ENCODE results near the gene DGUOK. TPM values are rescaled to one million over a fixed set of nuclear protein-coding genes. Genes with fewer than 3 reads are reported as not detected.

DGUOK gene
- total and polyA plus RNA-seq, 2 of the 4 experiments (the other 2 are of a cell fraction) = 66.3 to 111 TPM

GRCh38 chr2:73919596-73920228, 7.0 kb upstream of the DGUOK start:
- Histone ChIP-seq H4K5ac (ENCODE audit: low read depth, low read length) (no peak overlapping the region), H3K4me1 (ENCODE audit: control insufficient read depth, insufficient read depth, low read length) (no peaks in the 10 kb centered on the region), H3K23ac (ENCODE audit: low read depth, low read length) (no peak overlapping the region), H3K9me3 (ENCODE audit: control insufficient read depth, insufficient read depth, low read length) (no peaks in the 10 kb centered on the region), H3K18ac (ENCODE audit: low read depth, low read length) (no peak overlapping the region), H2AK5ac (ENCODE audit: low read depth, low read length) (no peak overlapping the region), H2BK20ac (ENCODE audit: low read depth, low read length) (no peak overlapping the region), H3K9ac (ENCODE audit: low read depth, low read length) (no peak overlapping the region), H3K9me1 (ENCODE audit: insufficient read depth, low read length) (no peaks in the 10 kb centered on the region; the same call in 1 of the 2 replicates), H3K4me2 (ENCODE audit: low read depth, low read length) (no peak overlapping the region), H2BK15ac (ENCODE audit: low read depth, low read length) (no peak overlapping the region), H4K91ac (ENCODE audit: insufficient read depth, low read depth, low read length) (no peak overlapping the region), H3K27ac (ENCODE audit: insufficient read depth, low read length) (no peak overlapping the region), H3K79me1 (ENCODE audit: low read depth in 1 of 2, low read length in 2 of 2) (no peaks in the 10 kb centered on the region; a peak in 2 of 4 replicates), H3K36me3 (ENCODE audit: control insufficient read depth, insufficient read depth, low read length) (peaks cover 43% of the 10 kb centered on the region), H2AK9ac (replicated peaks; ENCODE audit: low read depth, low read length, poor library complexity) (no peak overlapping the region), H4K20me1 (ENCODE audit: insufficient read depth, low read length) (peaks cover 30% of the 10 kb centered on the region), H3K4ac (ENCODE audit: low read depth, low read length) (no peak overlapping the region), H2BK5ac (ENCODE audit: low read depth, low read length, poor library complexity, severe bottlenecking) (no peak overlapping the region), H2AFZ (replicated peaks; ENCODE audit: low read length, poor library complexity) (no peak overlapping the region), H3K27me3 (ENCODE audit: control insufficient read depth, insufficient read depth, low read length) (no peaks in the 10 kb centered on the region), H2BK120ac (ENCODE audit: low read depth, low read length) (no peak overlapping the region), H3K14ac (replicated peaks; ENCODE audit: low read depth, low read length) (no peak overlapping the region), H3K56ac (ENCODE audit: extremely low read depth, insufficient read depth, low read length) (no peak overlapping the region), H4K8ac (ENCODE audit: low read depth in 2 of 2, low read length in 2 of 2) (no peak overlapping the region), H3K4me3 (ENCODE audit: insufficient read depth, low read depth, low read length) (no peak overlapping the region)
- in situ Hi-C loops (cut with MboI; ENCODE audit: low sequenced_read_pairs) (loop anchor here (10.0 kb wide), 1 partner anchor 225 kb away; the partner anchor contains the start of gene BOLA3), dilution Hi-C loops (cut with HindIII; ENCODE audit: low sequenced_read_pairs, unreplicated experiment) (no loop called here), intact Hi-C loops (cut with micrococcal nuclease) (loop anchor here (10.0 kb wide), 1 partner anchor 475 kb away; no protein-coding TSS in a partner anchor)
- WGBS, 2 experiments (ENCODE audit: extremely low coverage in 2 of 2, insufficient read length in 1 of 2) = no CpG with 5 or more reads among the region's 7 CpGs
- BruUV-seq (replicated peaks) = no TSS peak
- ChIA-PET CTCF (no interaction called here), POLR2A (ENCODE audit: unreplicated experiment) (no interaction called here)
- TF ChIP-seq MAFK (IDR thresholded peaks at IDR 0.05; ENCODE audit: low read depth, low read length) = no peak
- no peak for TF ChIP-seq MAZ (IDR thresholded peaks at IDR 0.05; ENCODE audit: borderline replicate concordance, low read depth, low read length)
- no peak for TF ChIP-seq RCOR1 (IDR thresholded peaks at IDR 0.05; ENCODE audit: insufficient replicate concordance, low read length)
- no peak for TF ChIP-seq BHLHE40 (IDR thresholded peaks at IDR 0.05; ENCODE audit: low read depth, low read length)
- no peak for TF ChIP-seq SMC3 (IDR thresholded peaks at IDR 0.05; ENCODE audit: low read depth, low read length)
- no peak for TF ChIP-seq CEBPB (IDR thresholded peaks at IDR 0.05; ENCODE audit: low read depth, low read length)
- no peak for TF ChIP-seq POLR2A (IDR thresholded peaks at IDR 0.05; ENCODE audit: low read depth, low read length)
- no peak for TF ChIP-seq CTCF (conservative IDR thresholded peaks at IDR 0.05; ENCODE audit: low read depth, low read length)
- TF ChIP-seq NFE2L2 (IDR thresholded peaks at IDR 0.05; ENCODE audit: low read depth, low read length) = no peak
- TF ChIP-seq ELK1 (IDR thresholded peaks at IDR 0.05; ENCODE audit: borderline replicate concordance, low read depth, low read length) = no peak
- TF ChIP-seq RFX5 (IDR thresholded peaks at IDR 0.05; ENCODE audit: low read depth, low read length) = no peak
- no peak for TF ChIP-seq CHD1 (IDR thresholded peaks at IDR 0.05; ENCODE audit: low read depth, low read length)
- no peak for TF ChIP-seq MXI1 (IDR thresholded peaks at IDR 0.05; ENCODE audit: borderline replicate concordance, low read depth, low read length)
- no peak for TF ChIP-seq FOS (IDR thresholded peaks at IDR 0.05; ENCODE audit: low read depth, low read length)
- TF ChIP-seq USF2 (IDR thresholded peaks at IDR 0.05; ENCODE audit: low read depth, low read length) = no peak
- TF ChIP-seq RAD21 (IDR thresholded peaks at IDR 0.05; ENCODE audit: low read length) = no peak
- ATAC-seq (ENCODE audit: low read depth) (no peak), DNase-seq (no peak)

Measured in IMR-90 (cell line).